ENCODE measurements around the gene STXBP5. TPM values are rescaled to one million over a fixed set of nuclear protein-coding genes. Genes with fewer than 3 reads are reported as not detected.
A peak's percentile ranks its signal among the peaks of the same experiment; 100 is the strongest.

Gene STXBP5
- total and polyA plus RNA-seq, 9 of the 15 experiments (the other 6 are each of a cell fraction or from before 2014, with no cell fraction given), result 23.3 to 172 (median 71.5) TPM

- TF ChIP-seq NFE2L1 (tag; IDR thresholded peaks at IDR 0.05; ENCODE audit: borderline replicate concordance, low read depth) (no peak), ELK1 (CRISPR knock-in tag; IDR thresholded peaks at IDR 0.05) (no peak), SMARCC2 (IDR thresholded peaks at IDR 0.05; ENCODE audit: low read depth) (0 out of 2 replicates have a peak, but pooled peaks have one; percentile 18), IFI16 (CRISPR knock-in tag; IDR thresholded peaks at IDR 0.05) (no peak), ZNF311 (CRISPR knock-in tag; IDR thresholded peaks at IDR 0.05) (no peak), THRAP3 (IDR thresholded peaks at IDR 0.05; ENCODE audit: borderline replicate concordance) (0 out of 2 replicates have a peak, but pooled peaks have one; percentile 17), ZSCAN29 (IDR thresholded peaks at IDR 0.05) (0 out of 2 replicates have a peak, but pooled peaks have one; percentile 42), ZBTB34 (CRISPR knock-in tag; IDR thresholded peaks at IDR 0.05) (no peak), KDM1A (IDR thresholded peaks at IDR 0.05) (peak; percentile 42 to 46; a peak in 2 of 4 replicates), NFRKB (IDR thresholded peaks at IDR 0.05; ENCODE audit: low read depth) (0 out of 2 replicates have a peak, but pooled peaks have one; percentile 19), ELF2 (CRISPR knock-in tag; IDR thresholded peaks at IDR 0.05) (0 out of 2 replicates have a peak, but pooled peaks have one; percentile 10), CC2D1A (IDR thresholded peaks at IDR 0.05) (no peak), LEF1 (IDR thresholded peaks at IDR 0.05) (0 out of 2 replicates have a peak, but pooled peaks have one; percentile 40)
These were observed 3.9 kb downstream of the STXBP5 start (continued) for GRCh38 chr6:147207837-147208754.

All from K562 (cell line).